Stomach smooth muscle (tissue), 2 donors: ENCODE results near the gene METTL1.
"Not testable (repeated sequence)": the region's sequence is repeated elsewhere in the genome, so short reads cannot be mapped to it uniquely, and the experiment has no call there.

Source experiments
- H3K27ac ChIP-seq: one replicate; pipeline ENCODE4 v1.7.0; 2013; ENCODE audit warnings: mild to moderate bottlenecking, low read length, inconsistent platforms
- H3K27me3 ChIP-seq, 2 donors: one replicate each; pipeline ENCODE4 v1.7.0; 2013; ENCODE audit warnings: low read length in 2 of 2; ENCODE audit not compliant: insufficient read depth in 2 of 2, control insufficient read depth in 1 of 2
- H3K36me3 ChIP-seq, 2 donors: one replicate each; pipeline ENCODE4 v1.7.0; 2013; ENCODE audit warnings: low read length in 2 of 2; ENCODE audit not compliant: control insufficient read depth in 2 of 2, insufficient read depth in 2 of 2
- H3K4me1 ChIP-seq: one replicate; pipeline ENCODE4 v1.7.0; 2013; ENCODE audit warnings: low read length; ENCODE audit not compliant: control insufficient read depth, insufficient read depth
- H3K4me3 ChIP-seq, 2 donors: one replicate each; pipeline ENCODE4 v1.7.0; 2013; ENCODE audit warnings: low read length in 2 of 2
- H3K9ac ChIP-seq, 2 donors: one replicate each; pipeline ENCODE4 v1.7.0; 2013; ENCODE audit warnings: low read length in 2 of 2, mild to moderate bottlenecking in 1 of 2
- H3K9me3 ChIP-seq, 2 donors: one replicate each; pipeline ENCODE4 v1.7.0; 2013; ENCODE audit warnings: low read length in 2 of 2; ENCODE audit not compliant: control insufficient read depth in 2 of 2
- donor health status: healthy.
- donor health status: Pancreatic carcinoma.

Gene METTL1

GRCh38 chr12:57721846-57722608, 49.9 kb downstream of the METTL1 start:
- not testable (repeated sequence) for H3K27ac ChIP-seq, H3K9me3 ChIP-seq, H3K4me3 ChIP-seq, H3K9ac ChIP-seq
- Histone ChIP-seq H3K36me3 (peaks cover 32 to 37% of the 10 kb centered on the region in 2 donors), H3K4me1 (peaks cover 12% of the 10 kb centered on the region), H3K27me3 (peaks cover 12 to 19% of the 10 kb centered on the region in 2 donors)

DNA sequence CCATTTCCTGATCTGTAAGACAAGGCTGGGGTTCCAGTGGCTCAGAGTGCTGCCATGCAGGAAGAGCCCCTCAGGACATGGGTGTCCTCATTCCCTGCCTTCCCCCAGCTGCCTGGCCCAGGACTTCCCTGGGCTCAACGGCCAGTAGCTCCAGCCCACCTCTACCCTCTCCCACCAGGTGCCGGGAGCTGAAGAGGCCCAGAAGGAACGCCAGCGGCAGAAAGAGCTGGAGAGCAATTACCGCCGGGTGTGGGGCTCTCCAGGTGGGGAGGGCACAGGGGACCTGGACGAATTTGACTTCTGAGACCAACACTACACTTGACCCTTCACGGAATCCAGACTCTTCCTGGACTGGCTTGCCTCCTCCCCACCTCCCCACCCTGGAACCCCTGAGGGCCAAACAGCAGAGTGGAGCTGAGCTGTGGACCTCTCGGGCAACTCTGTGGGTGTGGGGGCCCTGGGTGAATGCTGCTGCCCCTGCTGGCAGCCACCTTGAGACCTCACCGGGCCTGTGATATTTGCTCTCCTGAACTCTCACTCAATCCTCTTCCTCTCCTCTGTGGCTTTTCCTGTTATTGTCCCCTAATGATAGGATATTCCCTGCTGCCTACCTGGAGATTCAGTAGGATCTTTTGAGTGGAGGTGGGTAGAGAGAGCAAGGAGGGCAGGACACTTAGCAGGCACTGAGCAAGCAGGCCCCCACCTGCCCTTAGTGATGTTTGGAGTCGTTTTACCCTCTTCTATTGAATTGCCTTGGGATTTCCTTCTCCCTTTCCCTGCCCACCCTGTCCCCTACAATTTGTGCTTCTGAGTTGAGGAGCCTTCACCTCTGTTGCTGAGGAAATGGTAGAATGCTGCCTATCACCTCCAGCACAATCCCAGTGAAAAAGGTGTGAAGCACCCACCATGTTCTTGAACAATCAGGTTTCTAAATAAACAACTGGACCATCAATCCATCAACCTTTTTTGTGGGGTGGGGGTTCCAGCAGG, 51.0 kb downstream of the METTL1 start:
- Histone ChIP-seq H3K9me3 (no peaks in the 10 kb centered on the region), H3K4me3 (no peak overlapping the region), H3K27me3 (peaks cover 5 to 8% of the 10 kb centered on the region in 2 donors), H3K4me1 (peaks cover 1% of the 10 kb centered on the region), H3K27ac (no peak overlapping the region), H3K9ac (no peak overlapping the region), H3K36me3 (peaks cover 43 to 48% of the 10 kb centered on the region in 2 donors)

GRCh38 chr12:57719777-57720605, 51.9 kb downstream of the METTL1 start:
- Histone ChIP-seq H3K36me3 (peaks cover 49 to 54% of the 10 kb centered on the region in 2 donors), H3K27ac (no peak overlapping the region), H3K27me3 (peaks cover 1 to 5% of the 10 kb centered on the region in 2 donors), H3K9me3 (no peaks in the 10 kb centered on the region), H3K4me1 (no peaks in the 10 kb centered on the region), H3K4me3 (no peak overlapping the region), H3K9ac (no peak overlapping the region)

DNA sequence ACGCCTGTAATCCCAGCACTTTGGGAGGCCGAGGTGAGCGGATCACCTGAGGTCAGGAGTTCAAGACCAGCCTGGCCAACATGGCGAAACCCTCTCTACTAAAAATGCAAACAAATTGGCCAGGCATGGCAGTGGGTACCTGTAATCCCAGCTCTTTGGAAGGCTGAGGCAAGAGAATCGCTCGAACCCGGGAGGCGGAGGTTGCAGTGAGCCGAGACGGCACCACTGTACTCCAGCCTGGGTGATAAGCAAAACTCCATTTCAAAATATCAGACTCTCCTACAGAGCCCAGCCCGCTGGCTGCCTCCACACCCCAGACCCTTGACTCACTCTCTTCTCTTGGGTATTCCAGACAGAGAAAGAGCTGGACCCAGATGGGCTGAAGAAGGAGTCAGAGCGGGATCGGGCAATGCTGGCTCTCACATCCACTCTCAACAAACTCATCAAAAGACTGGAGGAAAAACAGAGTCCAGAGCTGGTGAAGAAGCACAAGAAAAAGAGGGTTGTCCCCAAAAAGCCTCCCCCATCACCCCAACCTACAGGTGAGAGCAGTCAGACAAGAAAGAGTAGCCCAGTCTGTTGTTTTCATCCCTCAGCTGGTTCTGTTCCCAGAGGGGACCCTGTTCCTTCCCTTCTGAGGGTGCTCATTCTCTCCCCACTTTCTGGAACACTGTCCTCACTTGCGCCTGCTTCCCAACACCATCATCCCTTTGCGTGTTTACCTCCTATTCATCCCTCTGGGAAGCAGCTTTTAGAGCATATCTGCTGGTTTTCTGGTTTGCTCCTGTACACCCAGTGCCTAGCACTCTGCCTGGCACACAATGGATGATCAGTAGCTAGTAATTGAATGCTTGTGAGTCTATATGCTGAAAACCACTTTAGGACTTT, 53.0 kb downstream of the METTL1 start:
- Histone ChIP-seq H3K9me3 (no peaks in the 10 kb centered on the region), H3K9ac (no peak overlapping the region), H3K4me1 (no peaks in the 10 kb centered on the region), H3K36me3 (peaks cover 52 to 54% of the 10 kb centered on the region in 2 donors), H3K27ac (no peak overlapping the region), H3K27me3 (no peaks in the 10 kb centered on the region), H3K4me3 (no peak overlapping the region)
